T-cell (primary cell): ENCODE results near the gene PAPSS2. TPM values are rescaled to one million over a fixed set of nuclear protein-coding genes. Genes with fewer than 3 reads are reported as not detected.

Source experiments
- ATAC-seq, 4 experiments: fragments of 200-7000 bp in 3 of 4; fragments of 150-1000 bp in 1 of 4; cut with Tn5 transposase; replicated peaks in 1 of 4; 1 replicate in 3 of 4; 2 replicates in 1 of 4; pipeline ENCODE4 v1.10.0; 2021; ENCODE audit warnings: moderate library complexity in 3 of 4, mild to moderate bottlenecking in 2 of 4, moderate number of reproducible peaks in 1 of 4
- CTCF ChIA-PET, 2 donors: fragments of 300-600 bp; sonication (Branson Sonifier 250); formaldehyde crosslinking; loops; one replicate each; lab custom pipeline; 2022; ENCODE audit warnings: antibody characterized with exemption in 2 of 2; lab: Charles Lee
- POLR2A ChIA-PET, 2 donors: fragments of 300-600 bp; sonication (Branson Sonifier 250); formaldehyde crosslinking; loops; one replicate each; lab custom pipeline; 2022; ENCODE audit warnings: antibody characterized with exemption in 2 of 2; lab: Charles Lee
- DNase-seq, 35 experiments: peaks; one replicate each; pipeline versions ENCODE4 v3.0.0 to v3.0.0-alpha.2; 2013 to 2023
- H3K27ac ChIP-seq: one replicate; pipeline ENCODE4 v1.5.1; 2013; ENCODE audit warnings: low read length
- H3K27me3 ChIP-seq, 2 experiments: replicated peaks in 1 of 2; 1 replicate in 1 of 2; 2 replicates in 1 of 2; pipeline versions ENCODE4 v1.6.1 to v1.7.0; 2013; ENCODE audit warnings: low read length in 1 of 2, mixed read lengths in 1 of 2; ENCODE audit not compliant: control insufficient read depth in 2 of 2, insufficient read depth in 2 of 2; ENCODE audit errors: extremely low read depth in 1 of 2
- H3K36me3 ChIP-seq, 2 donors: 1 replicate in 1 of 2; 2 replicates in 1 of 2; pipeline versions ENCODE4 v1.6.1 to v1.7.0; 2013; ENCODE audit warnings: low read length in 1 of 2; ENCODE audit not compliant: control insufficient read depth in 2 of 2, insufficient read depth in 1 of 2; ENCODE audit errors: extremely low read depth in 1 of 2
- H3K4me1 ChIP-seq, 2 experiments: 1 replicate in 1 of 2; 2 replicates in 1 of 2; pipeline versions ENCODE4 v1.6.1 to v1.7.0; 2013; ENCODE audit warnings: low read length in 2 of 2, mixed read lengths in 1 of 2; ENCODE audit not compliant: insufficient read depth in 2 of 2, control insufficient read depth in 1 of 2; ENCODE audit errors: extremely low read depth in 1 of 2
- H3K4me3 ChIP-seq, 2 donors: 1 replicate in 1 of 2; 2 replicates in 1 of 2; pipeline versions ENCODE4 v1.5.1 to v1.7.0; 2013; ENCODE audit warnings: mild to moderate bottlenecking in 2 of 2, low read length in 1 of 2, moderate library complexity in 1 of 2; ENCODE audit not compliant: control insufficient read depth in 1 of 2; ENCODE audit errors: extremely low read depth in 1 of 2
- H3K9me3 ChIP-seq: 2 replicates; pipeline ENCODE4 v1.7.0; 2013
- H3K27ac Mint-ChIP-seq, 2 donors: one replicate each; pipeline ENCODE4 v1.8.0; 2020 to 2021; ENCODE audit warnings: mild to moderate bottlenecking in 2 of 2, mixed read lengths in 2 of 2
- H3K27me3 Mint-ChIP-seq, 2 donors: one replicate each; pipeline ENCODE4 v1.8.0; 2021 to 2022; ENCODE audit warnings: mixed read lengths in 2 of 2
- H3K36me3 Mint-ChIP-seq: one replicate; pipeline ENCODE4 v1.8.0; 2021; ENCODE audit warnings: mixed read lengths
- H3K4me1 Mint-ChIP-seq, 3 donors: one replicate each; pipeline ENCODE4 v1.8.0; 2020 to 2022; ENCODE audit warnings: mixed read lengths in 3 of 3, mild to moderate bottlenecking in 1 of 3
- H3K4me3 Mint-ChIP-seq, 3 donors: one replicate each; pipeline ENCODE4 v1.8.0; 2020 to 2022; ENCODE audit warnings: mild to moderate bottlenecking in 3 of 3, mixed read lengths in 3 of 3, moderate library complexity in 3 of 3
- H3K9me3 Mint-ChIP-seq, 3 donors: one replicate each; pipeline ENCODE4 v1.8.0; 2020 to 2022; ENCODE audit warnings: mixed read lengths in 3 of 3
- WGBS: methylation state at CpG from one replicate; pipeline ENCODE4 v1.1.5; 2013; ENCODE audit warnings: missing lambda C conversion rate; ENCODE audit not compliant: insufficient coverage; 5-methylcytosine and 5-hydroxymethylcytosine counted together
- total RNA-seq, 35 experiments: library from RNA in 6 of 35; stranded (reverse) in 6 of 35; fragments of 120-200 nt in 1 of 35; gene quantifications; one replicate each; pipeline versions ENCODE4 v1.2.1 to v1.2.4 and lab custom pipeline; 2013 to 2026

PAPSS2 gene
- total RNA-seq, 5 donors from 2014 or later (not counting 1 experiment from before 2014, with no cell fraction given) = 0.35 to 1.8 (median 0.61) TPM; not detected in 2

GRCh38 chr10:87750001-87750671 is 90.5 kb downstream of the PAPSS2 start:
- ATAC-seq = no peak

GRCh38 chr10:87750817-87751216 is 91.1 kb downstream of the PAPSS2 start:
- Histone ChIP-seq H3K9me3 (no peaks in the 10 kb centered on the region), H3K4me1 (no peaks in the 10 kb centered on the region), H3K27me3 (no peaks in the 10 kb centered on the region), H3K36me3 (peaks cover 0 to 17% of the 10 kb centered on the region in 2 donors), H3K27ac (no peak overlapping the region), H3K4me3 (no peak overlapping the region)
- ChIA-PET POLR2A (no interaction called here), CTCF (interaction anchor here in 1 of 2 donors (1.5 kb wide), 1 partner anchor 18 kb away, joined by 3 read pairs; no protein-coding TSS in a partner anchor)
- Mint-ChIP-seq H3K27me3 (no peaks in the 10 kb centered on the region), H3K9me3 (no peaks in the 10 kb centered on the region), H3K4me1 (no peaks in the 10 kb centered on the region), H3K4me3 (no peak overlapping the region), H3K27ac (no peak overlapping the region), H3K36me3 (peaks cover 21% of the 10 kb centered on the region)
- ATAC-seq (no peak), DNase-seq (no peak)

More at GRCh38 chr10:87750001-87750671, 90.5 kb downstream of the PAPSS2 start:
- H3K36me3 ChIP-seq = peaks cover 0 to 12% of the 10 kb centered on the region in 2 donors
- Mint-ChIP-seq H3K27me3 (no peaks in the 10 kb centered on the region), H3K36me3 (peaks cover 17% of the 10 kb centered on the region), H3K4me1 (no peaks in the 10 kb centered on the region), H3K27ac (peak overlapping the region in 1 of 2 donors; percentile 68), H3K9me3 (no peaks in the 10 kb centered on the region), H3K4me3 (no peak overlapping the region)
- no peak for DNase-seq
- no peaks in the 10 kb centered on the region for H3K4me1 ChIP-seq
- ChIA-PET CTCF (no interaction called here), POLR2A (interaction anchor here in 1 of 2 donors (0.7 kb wide), 1 partner anchor 117 kb away, joined by 3 read pairs; no protein-coding TSS in a partner anchor)
- no peaks in the 10 kb centered on the region for H3K9me3 ChIP-seq
- no peaks in the 10 kb centered on the region for H3K27me3 ChIP-seq
- 80% methylated on average over 2 of the region's 5 CpGs for whole genome bisulfite sequencing
- no peak overlapping the region for H3K4me3 ChIP-seq
- no peak overlapping the region for H3K27ac ChIP-seq

- Histone ChIP-seq H3K4me3 (no peak overlapping the region), H3K27ac (no peak overlapping the region), H3K9me3 (no peaks in the 10 kb centered on the region), H3K27me3 (no peaks in the 10 kb centered on the region), H3K4me1 (no peaks in the 10 kb centered on the region), H3K36me3 (peaks cover 0 to 22% of the 10 kb centered on the region in 2 donors)
- no peak overlapping the region for H3K4me3 Mint-ChIP-seq
- DNase-seq (no peak), ATAC-seq (no peak)
- peaks cover 25% of the 10 kb centered on the region for H3K36me3 Mint-ChIP-seq
- H3K27me3 Mint-ChIP-seq = no peaks in the 10 kb centered on the region
- WGBS = no CpG with 5 or more reads among the region's 2 CpGs
- H3K27ac Mint-ChIP-seq = no peak overlapping the region
- H3K9me3 Mint-ChIP-seq = no peaks in the 10 kb centered on the region
- no peaks in the 10 kb centered on the region for H3K4me1 Mint-ChIP-seq
- POLR2A ChIA-PET = no interaction called here
- CTCF ChIA-PET = interaction anchor here (0.5 to 1.5 kb wide), 2 partner anchors 18 to 23 kb away, joined by 3 read pairs; no protein-coding TSS in a partner anchor
These were observed 91.6 kb downstream of the PAPSS2 start for GRCh38 chr10:87751274-87751673.

GRCh38 chr10:87752566-87752965 is 92.9 kb downstream of the PAPSS2 start:
- DNase-seq (no peak), ATAC-seq (no peak)
- Histone ChIP-seq H3K27ac (no peak overlapping the region), H3K27me3 (no peaks in the 10 kb centered on the region), H3K4me1 (no peaks in the 10 kb centered on the region), H3K4me3 (no peak overlapping the region), H3K9me3 (no peaks in the 10 kb centered on the region), H3K36me3 (peaks cover 0 to 25% of the 10 kb centered on the region in 2 donors)
- Mint-ChIP-seq H3K27me3 (no peaks in the 10 kb centered on the region), H3K36me3 (peaks cover 28% of the 10 kb centered on the region), H3K27ac (no peak overlapping the region), H3K9me3 (no peaks in the 10 kb centered on the region), H3K4me3 (no peak overlapping the region), H3K4me1 (no peaks in the 10 kb centered on the region)
- CTCF ChIA-PET = no interaction called here
- POLR2A ChIA-PET = no interaction called here
- WGBS = no CpG with 5 or more reads among the region's 2 CpGs

GRCh38 chr10:87753995-87754866 is 94.6 kb downstream of the PAPSS2 start:
- Histone ChIP-seq H3K4me1 (no peaks in the 10 kb centered on the region), H3K27ac (no peak overlapping the region), H3K9me3 (no peaks in the 10 kb centered on the region), H3K36me3 (peaks cover 0 to 27% of the 10 kb centered on the region in 2 donors), H3K4me3 (no peak overlapping the region), H3K27me3 (no peaks in the 10 kb centered on the region)
- no peaks in the 10 kb centered on the region for H3K9me3 Mint-ChIP-seq
- H3K4me3 Mint-ChIP-seq = no peak overlapping the region
- ChIA-PET CTCF (no interaction called here), POLR2A (interaction anchor here in 1 of 2 donors (0.5 kb wide), 1 partner anchor 153 kb away, joined by 3 read pairs; no protein-coding TSS in a partner anchor)
- H3K27ac Mint-ChIP-seq = no peak overlapping the region
- ATAC-seq (no peak), DNase-seq (no peak)
- peaks cover 28% of the 10 kb centered on the region for H3K36me3 Mint-ChIP-seq
- no peaks in the 10 kb centered on the region for H3K27me3 Mint-ChIP-seq
- H3K4me1 Mint-ChIP-seq = peaks cover 0 to 4% (median 0%) of the 10 kb centered on the region in 3 donors
- 64% methylated on average over 4 of the region's 8 CpGs for WGBS

- POLR2A ChIA-PET = no interaction called here
- ATAC-seq = no peak
- Histone ChIP-seq H3K27me3 (no peaks in the 10 kb centered on the region), H3K4me1 (no peaks in the 10 kb centered on the region), H3K36me3 (peaks cover 0 to 38% of the 10 kb centered on the region in 2 donors), H3K27ac (no peak overlapping the region), H3K4me3 (no peak overlapping the region), H3K9me3 (no peaks in the 10 kb centered on the region)
- no peak for DNase-seq
- H3K27ac Mint-ChIP-seq = no peak overlapping the region
- H3K4me3 Mint-ChIP-seq = no peak overlapping the region
- peaks cover 6 to 11% (median 6%) of the 10 kb centered on the region in 3 donors for H3K4me1 Mint-ChIP-seq
- H3K9me3 Mint-ChIP-seq = no peaks in the 10 kb centered on the region
- CTCF ChIA-PET = interaction anchor here in 1 of 2 donors (0.5 kb wide), 1 partner anchor 33 kb away, joined by 6 read pairs; no protein-coding TSS in a partner anchor
- H3K27me3 Mint-ChIP-seq = no peaks in the 10 kb centered on the region
- WGBS = no CpG with 5 or more reads among the region's 1 CpG
- peaks cover 42% of the 10 kb centered on the region for H3K36me3 Mint-ChIP-seq
These were observed 98.0 kb downstream of the PAPSS2 start for GRCh38 chr10:87757685-87758084.
